Heart left ventricle (tissue), 16 donors: Measurements from ENCODE around the gene CELF4. TPM values are rescaled to one million over a fixed set of nuclear protein-coding genes. Genes with fewer than 3 reads are reported as not detected.

Source experiments
- ATAC-seq, 4 donors: fragments of 200-7000 bp; cut with Tn5 transposase; one replicate each; pipeline ENCODE4 v1.9.1; 2020 to 2022; ENCODE audit warnings: moderate library complexity in 4 of 4, mild to moderate bottlenecking in 3 of 4, moderate number of reproducible peaks in 1 of 4
- DNase-seq, 5 donors: peaks; one replicate each; pipeline ENCODE4 v3.0.0-alpha.2; 2020
- H3K27ac ChIP-seq, 12 donors: fragments of 200-600 bp; sonication (generic) in 4 of 12; one replicate each; pipeline versions ENCODE4 v1.5.0 to v1.8.0; 2016 to 2022; ENCODE audit warnings: mild to moderate bottlenecking in 2 of 12
- H3K27me3 ChIP-seq, 9 donors: fragments of 200-600 bp; sonication (generic) in 2 of 9; one replicate each; pipeline versions ENCODE4 v1.5.1 to v1.8.0; 2016 to 2022; ENCODE audit warnings: mild to moderate bottlenecking in 3 of 9
- H3K36me3 ChIP-seq, 9 donors: fragments of 200-600 bp; sonication (generic) in 2 of 9; one replicate each; pipeline versions ENCODE4 v1.5.0 to v1.8.0; 2018 to 2022; ENCODE audit warnings: mild to moderate bottlenecking in 2 of 9
- H3K4me1 ChIP-seq, 12 donors: fragments of 200-600 bp; sonication (generic) in 4 of 12; one replicate each; pipeline versions ENCODE4 v1.5.0 to v1.8.0; 2016 to 2022; ENCODE audit warnings: mild to moderate bottlenecking in 3 of 12
- H3K4me3 ChIP-seq, 12 donors: fragments of 200-600 bp; sonication (generic) in 4 of 12; one replicate each; pipeline versions ENCODE4 v1.5.0 to v1.8.0; 2017 to 2022; ENCODE audit warnings: mild to moderate bottlenecking in 9 of 12, moderate library complexity in 4 of 12
- H3K9me3 ChIP-seq, 12 donors: fragments of 200-600 bp; sonication (generic) in 4 of 12; one replicate each; pipeline versions ENCODE4 v1.5.0 to v1.8.0; 2016 to 2022; ENCODE audit warnings: mild to moderate bottlenecking in 1 of 12
- POLR2A ChIP-seq, 2 donors: fragments of 450-650 bp; IDR thresholded peaks; one replicate each; pipeline ENCODE4 v1.6.1; 2017; ENCODE audit warnings: antibody characterized with exemption in 2 of 2, mild to moderate bottlenecking in 2 of 2, moderate library complexity in 2 of 2
- WGBS, 4 donors: extraction: QIAGEN DNeasy Blood & Tissue Kit in 2 of 4; methylation state at CpG; one replicate each; pipeline versions ENCODE4 v1.1.5 to v1.1.7; 2013 to 2018; 5-methylcytosine and 5-hydroxymethylcytosine counted together
- intact Hi-C, 10 donors: fragments of 100-400 bp; cut with DNase I; formaldehyde crosslinking; loops; one replicate each; pipeline versions ENCODE4 v1.11.1 to v1.14.2; 2022
- polyA plus RNA-seq, 2 donors: library from polyadenylated mRNA; stranded (reverse); fragments of 200-250 nt; gene quantifications; one replicate each; pipeline ENCODE4 v1.2.3, GENCODE V29; 2013
- total RNA-seq, 9 donors: library from RNA; depleted of rRNA in 2 of 9; stranded (reverse); fragments of >200 nt in 2 of 9; fragmentation: NEBNext Ultra II Directional in 3 of 9; extraction: Animal tissue kit (Norgen Biotek cat#: 25700) in 3 of 9; gene quantifications; one replicate each; pipeline versions ENCODE4 v1.1.0 to v1.2.4, GENCODE V29; 2016 to 2023
- TF ChIP-seq, protein P1 (sequence below), 12 donors: fragments of 200-600 bp; sonication (generic) in 4 of 12; IDR thresholded peaks; one replicate each; pipeline versions ENCODE4 v1.5.0 to v1.8.0; 2018 to 2022; ENCODE audit warnings: antibody characterized with exemption in 12 of 12, mild to moderate bottlenecking in 5 of 12
- donor health status: ischemic (EF 13 %, LVEDD 7.1; RV severe dilation, severe dysfunction).
- donor health status: healthy with polysubstance abuse.
- donor health status: DM: no; HTN: yes; CAD: no.
- donor health status: DM: no; HTN: no; CAD: no.
- donor health status: ischemic (EF 25% LVEDD 6.9; RV normal size, moderate dysfunction).
- donor health status: ischemic (EF 25% LVEDD 5.7; RV mildly dilated, moderate dysfunction).
- donor health status: healthy.
- donor health status: DM: yes; HTN: yes; CAD: no.
- donor health status: ischemic (EF 35%, LVEDD 5.7; RV mildly dilated, moderate dysfunction).
- donor health status: nonischemic (EF 11% LVEDD 7.7; RV severe dilation, severe dysfunction).
- donor health status: DM: yes; HTN: yes; CAD: no.
- donor health status: PGD.
- donor health status: ischemic (EF 29% LVEDD 5.4; RV normal size, mild dysfunction).
- donor health status: nonischemic (EF 23%, LVEDD 6.1; RV moderate dilation, normal function).

CELF4 gene
- total and polyA plus RNA-seq, 11 donors, result 0.11 to 0.67 (median 0.40) TPM; not detected in 3

- TF ChIP-seq POLR2A (IDR thresholded peaks at IDR 0.05), result no peak
- TF ChIP-seq, protein P1, sequence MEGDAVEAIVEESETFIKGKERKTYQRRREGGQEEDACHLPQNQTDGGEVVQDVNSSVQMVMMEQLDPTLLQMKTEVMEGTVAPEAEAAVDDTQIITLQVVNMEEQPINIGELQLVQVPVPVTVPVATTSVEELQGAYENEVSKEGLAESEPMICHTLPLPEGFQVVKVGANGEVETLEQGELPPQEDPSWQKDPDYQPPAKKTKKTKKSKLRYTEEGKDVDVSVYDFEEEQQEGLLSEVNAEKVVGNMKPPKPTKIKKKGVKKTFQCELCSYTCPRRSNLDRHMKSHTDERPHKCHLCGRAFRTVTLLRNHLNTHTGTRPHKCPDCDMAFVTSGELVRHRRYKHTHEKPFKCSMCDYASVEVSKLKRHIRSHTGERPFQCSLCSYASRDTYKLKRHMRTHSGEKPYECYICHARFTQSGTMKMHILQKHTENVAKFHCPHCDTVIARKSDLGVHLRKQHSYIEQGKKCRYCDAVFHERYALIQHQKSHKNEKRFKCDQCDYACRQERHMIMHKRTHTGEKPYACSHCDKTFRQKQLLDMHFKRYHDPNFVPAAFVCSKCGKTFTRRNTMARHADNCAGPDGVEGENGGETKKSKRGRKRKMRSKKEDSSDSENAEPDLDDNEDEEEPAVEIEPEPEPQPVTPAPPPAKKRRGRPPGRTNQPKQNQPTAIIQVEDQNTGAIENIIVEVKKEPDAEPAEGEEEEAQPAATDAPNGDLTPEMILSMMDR (IDR thresholded peaks at IDR 0.05), result no peak
- no peaks in the 10 kb centered on the region for H3K9me3 ChIP-seq
- H3K27me3 ChIP-seq, result peaks cover 6 to 62% (median 14%) of the 10 kb centered on the region in 9 donors
- no peak overlapping the region for H3K27ac ChIP-seq
- peak overlapping the region in 10 of 12 donors; percentile 26 to 53 (median 44) for H3K4me3 ChIP-seq
- peak in 3 of 4 donors; percentile 27 to 80 (median 35) for ATAC-seq
- 3 to 19% (median 6%) methylated on average over 16 to 83 of the region's 83 CpGs for WGBS, 4 donors
- peak in 1 of 5 donors; percentile 59 for DNase-seq
- intact Hi-C loops, result no loop called here
- H3K36me3 ChIP-seq, result no peaks in the 10 kb centered on the region
- H3K4me1 ChIP-seq, result peaks cover 0 to 13% (median 0%) of the 10 kb centered on the region in 12 donors
Observed at GRCh38 chr18:37253394-37254235, 312.0 kb downstream of the CELF4 start.

- no peaks in the 10 kb centered on the region for H3K9me3 ChIP-seq
- peaks cover 6 to 62% (median 14%) of the 10 kb centered on the region in 9 donors for H3K27me3 ChIP-seq
- peaks cover 0 to 13% (median 0%) of the 10 kb centered on the region in 12 donors for H3K4me1 ChIP-seq
- no peak for TF ChIP-seq POLR2A (IDR thresholded peaks at IDR 0.05)
- TF ChIP-seq, protein P1 (IDR thresholded peaks at IDR 0.05), result no peak
- DNase-seq (peak in 1 of 5 donors; percentile 20), ATAC-seq (no peak)
- H3K4me3 ChIP-seq, result no peak overlapping the region
- 66 to 85% (median 71%) methylated on average over 8 to 12 of the region's 12 CpGs for WGBS, 4 donors
- H3K36me3 ChIP-seq, result no peaks in the 10 kb centered on the region
- intact Hi-C loops, result no loop called here
- no peak overlapping the region for H3K27ac ChIP-seq
Observed at GRCh38 chr18:37252854-37253393, 312.7 kb downstream of the CELF4 start.

GRCh38 chr18:37252342-37252741 lies 313.3 kb downstream of the CELF4 start:
- Histone ChIP-seq H3K4me3 (no peak overlapping the region), H3K4me1 (peaks cover 0 to 13% (median 0%) of the 10 kb centered on the region in 12 donors), H3K27me3 (peaks cover 6 to 62% (median 14%) of the 10 kb centered on the region in 9 donors), H3K9me3 (no peaks in the 10 kb centered on the region), H3K27ac (no peak overlapping the region), H3K36me3 (no peaks in the 10 kb centered on the region)
- TF ChIP-seq POLR2A (IDR thresholded peaks at IDR 0.05), result no peak
- TF ChIP-seq, protein P1 (IDR thresholded peaks at IDR 0.05), result no peak
- WGBS, 4 donors, result 83 to 85% (median 85%) methylated on average over 3 of the region's 3 CpGs
- intact Hi-C loops, result no loop called here
- ATAC-seq (no peak), DNase-seq (peak in 1 of 5 donors; percentile 14)

DNA sequence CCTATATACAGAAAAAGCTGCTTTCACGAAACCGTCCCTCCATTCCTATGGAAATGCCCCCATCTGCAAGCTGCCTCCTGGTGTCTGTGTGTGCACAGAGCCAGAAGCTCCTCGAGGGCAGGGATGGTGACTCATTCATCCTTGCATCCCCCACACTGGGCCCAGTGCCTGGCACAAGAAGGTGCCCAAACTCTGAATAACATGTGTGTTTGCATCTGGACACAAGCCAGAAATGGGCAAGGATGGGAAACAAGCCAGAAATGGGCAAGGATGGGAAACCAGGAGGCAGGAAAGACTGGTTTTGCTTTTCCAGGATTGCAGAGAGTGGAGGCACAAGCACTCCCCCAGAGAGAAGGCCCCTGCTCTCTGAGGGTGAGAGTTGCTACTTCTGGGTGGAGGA lies 313.9 kb downstream of the CELF4 start:
- TF ChIP-seq POLR2A (IDR thresholded peaks at IDR 0.05), result no peak
- TF ChIP-seq, protein P1 (IDR thresholded peaks at IDR 0.05), result no peak
- intact Hi-C loops, result no loop called here
- DNase-seq (no peak), ATAC-seq (no peak)
- 70 to 76% (median 74%) methylated on average over 3 of the region's 3 CpGs for whole genome bisulfite sequencing, 4 donors
- H3K36me3 ChIP-seq, result no peaks in the 10 kb centered on the region
- no peak overlapping the region for H3K4me3 ChIP-seq
- H3K9me3 ChIP-seq, result no peaks in the 10 kb centered on the region
- peaks cover 0 to 13% (median 0%) of the 10 kb centered on the region in 12 donors for H3K4me1 ChIP-seq
- no peak overlapping the region for H3K27ac ChIP-seq
- peaks cover 6 to 62% (median 14%) of the 10 kb centered on the region in 9 donors for H3K27me3 ChIP-seq
